C4-2B (cell line): ENCODE results near the gene SMOC1.

ENCODE experiments used
- ZFX ChIP-seq: fragments of 450-650 bp; IDR thresholded peaks from 2 replicates; pipeline ENCODE4 v1.6.1; 2017
- TF ChIP-seq, protein P1 (sequence below): fragments of 450-650 bp; conservative IDR thresholded peaks from 2 replicates; pipeline ENCODE4 v1.5.1; 2017; ENCODE audit warnings: mild to moderate bottlenecking

DNA sequence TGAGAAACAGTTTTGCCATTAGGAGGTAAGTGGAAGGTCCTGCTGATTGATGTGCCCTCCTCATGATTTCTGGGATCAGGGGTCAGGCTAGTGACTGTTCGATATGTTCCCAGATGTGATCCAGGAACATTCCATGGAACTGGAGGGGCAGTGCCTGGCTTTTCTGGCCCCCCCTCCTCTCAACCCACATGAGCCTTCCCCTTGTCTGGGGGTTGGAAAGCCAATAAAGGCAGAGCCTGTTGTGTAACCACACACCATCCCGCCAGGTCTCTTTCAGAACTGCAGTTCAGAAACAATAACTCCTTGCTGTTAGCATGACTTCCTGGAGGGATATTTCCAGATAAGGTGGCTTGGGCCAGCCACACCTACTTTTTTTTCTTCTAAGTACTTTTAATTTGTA lies 17.8 kb downstream of the SMOC1 start:
- TF ChIP-seq, protein P1, sequence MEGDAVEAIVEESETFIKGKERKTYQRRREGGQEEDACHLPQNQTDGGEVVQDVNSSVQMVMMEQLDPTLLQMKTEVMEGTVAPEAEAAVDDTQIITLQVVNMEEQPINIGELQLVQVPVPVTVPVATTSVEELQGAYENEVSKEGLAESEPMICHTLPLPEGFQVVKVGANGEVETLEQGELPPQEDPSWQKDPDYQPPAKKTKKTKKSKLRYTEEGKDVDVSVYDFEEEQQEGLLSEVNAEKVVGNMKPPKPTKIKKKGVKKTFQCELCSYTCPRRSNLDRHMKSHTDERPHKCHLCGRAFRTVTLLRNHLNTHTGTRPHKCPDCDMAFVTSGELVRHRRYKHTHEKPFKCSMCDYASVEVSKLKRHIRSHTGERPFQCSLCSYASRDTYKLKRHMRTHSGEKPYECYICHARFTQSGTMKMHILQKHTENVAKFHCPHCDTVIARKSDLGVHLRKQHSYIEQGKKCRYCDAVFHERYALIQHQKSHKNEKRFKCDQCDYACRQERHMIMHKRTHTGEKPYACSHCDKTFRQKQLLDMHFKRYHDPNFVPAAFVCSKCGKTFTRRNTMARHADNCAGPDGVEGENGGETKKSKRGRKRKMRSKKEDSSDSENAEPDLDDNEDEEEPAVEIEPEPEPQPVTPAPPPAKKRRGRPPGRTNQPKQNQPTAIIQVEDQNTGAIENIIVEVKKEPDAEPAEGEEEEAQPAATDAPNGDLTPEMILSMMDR = no peak
- TF ChIP-seq ZFX = no peak
